OCI-LY1 (cell line): Measurements from ENCODE around the gene TPM3.

Experiments used
- H2AFZ ChIP-seq: fragments of 200-600 bp; sonication (generic), shearing (Covaris generic); 2 replicates; pipeline ENCODE4 v1.6.0; 2014; ENCODE audit warnings: antibody characterized with exemption, mild to moderate bottlenecking, low read length
- H3F3A ChIP-seq: fragments of 200-600 bp; sonication (generic), shearing (Covaris generic); 2 replicates; pipeline ENCODE4 v1.6.0; 2014; ENCODE audit warnings: mild to moderate bottlenecking, antibody characterized with exemption, low read length, moderate library complexity; ENCODE audit not compliant: insufficient read depth
- H3K27ac ChIP-seq: fragments of 200-600 bp; sonication (generic); 2 replicates; pipeline ENCODE4 v1.5.1; 2014; ENCODE audit warnings: low read length, mixed run types, mild to moderate bottlenecking, low read depth; ENCODE audit not compliant: poor library complexity, severe bottlenecking
- H3K27me3 ChIP-seq: fragments of 200-600 bp; sonication (generic); 2 replicates; pipeline ENCODE4 v1.6.0; 2014; ENCODE audit warnings: antibody characterized with exemption, mild to moderate bottlenecking, low read length, moderate library complexity; ENCODE audit not compliant: insufficient read depth
- H3K36me3 ChIP-seq: fragments of 200-600 bp; sonication (generic); 2 replicates; pipeline ENCODE4 v1.6.1; 2014; ENCODE audit warnings: mild to moderate bottlenecking, antibody characterized with exemption, low read length, moderate library complexity, mixed read lengths; ENCODE audit not compliant: insufficient read depth
- H3K4me1 ChIP-seq: fragments of 200-600 bp; sonication (generic); 2 replicates; pipeline ENCODE4 v1.5.1; 2014; ENCODE audit warnings: mild to moderate bottlenecking, low read length, moderate library complexity; ENCODE audit not compliant: insufficient read depth, severe bottlenecking
- H3K4me2 ChIP-seq: fragments of 200-600 bp; sonication (generic), shearing (Covaris generic); 2 replicates; pipeline ENCODE4 v1.6.1; 2014; ENCODE audit warnings: low read length
- H3K4me3 ChIP-seq: fragments of 200-600 bp; sonication (generic); 2 replicates; pipeline ENCODE4 v1.5.1; 2014; ENCODE audit warnings: low read length, low read depth, mild to moderate bottlenecking, mixed read lengths; ENCODE audit not compliant: poor library complexity, severe bottlenecking
- H3K79me2 ChIP-seq: fragments of 200-600 bp; shearing (Covaris generic); 2 replicates; pipeline ENCODE4 v1.6.1; 2016; ENCODE audit warnings: mixed run types, low read length, mixed read lengths; ENCODE audit not compliant: insufficient read depth
- H3K9ac ChIP-seq: fragments of 200-600 bp; sonication (generic), shearing (Covaris generic); 2 replicates; pipeline ENCODE4 v1.6.1; 2014; ENCODE audit warnings: mild to moderate bottlenecking, low read length, mixed read lengths
- H3K9me2 ChIP-seq: fragments of 200-600 bp; sonication (generic), shearing (Covaris generic); 2 replicates; pipeline ENCODE4 v1.6.1; 2014; ENCODE audit warnings: low read depth, mild to moderate bottlenecking, low read length, mixed read lengths
- H3K9me3 ChIP-seq: fragments of 200-600 bp; shearing (Covaris generic); 2 replicates; pipeline ENCODE4 v1.6.1; 2014; ENCODE audit warnings: low read length, mixed read lengths
- H4K20me1 ChIP-seq: fragments of 200-600 bp; sonication (generic), shearing (Covaris generic); 2 replicates; pipeline ENCODE4 v1.6.0; 2016; ENCODE audit warnings: mild to moderate bottlenecking, low read length; ENCODE audit not compliant: insufficient read depth
- EZH2 ChIP-seq: fragments of 200-600 bp; sonication (generic), shearing (Covaris generic); IDR thresholded peaks from 2 replicates; pipeline ENCODE4 v1.8.0; 2017; ENCODE audit warnings: borderline replicate concordance, mixed run types, mild to moderate bottlenecking, antibody characterized with exemption, low read length, moderate library complexity, mixed read lengths
- TF ChIP-seq, protein P1 (sequence below): fragments of 200-600 bp; sonication (generic), shearing (Covaris generic); IDR thresholded peaks from 2 replicates; pipeline ENCODE4 v1.5.1; 2017; ENCODE audit warnings: mild to moderate bottlenecking, antibody characterized with exemption, low read length, moderate library complexity, mixed read lengths

The TPM3 gene

DNA sequence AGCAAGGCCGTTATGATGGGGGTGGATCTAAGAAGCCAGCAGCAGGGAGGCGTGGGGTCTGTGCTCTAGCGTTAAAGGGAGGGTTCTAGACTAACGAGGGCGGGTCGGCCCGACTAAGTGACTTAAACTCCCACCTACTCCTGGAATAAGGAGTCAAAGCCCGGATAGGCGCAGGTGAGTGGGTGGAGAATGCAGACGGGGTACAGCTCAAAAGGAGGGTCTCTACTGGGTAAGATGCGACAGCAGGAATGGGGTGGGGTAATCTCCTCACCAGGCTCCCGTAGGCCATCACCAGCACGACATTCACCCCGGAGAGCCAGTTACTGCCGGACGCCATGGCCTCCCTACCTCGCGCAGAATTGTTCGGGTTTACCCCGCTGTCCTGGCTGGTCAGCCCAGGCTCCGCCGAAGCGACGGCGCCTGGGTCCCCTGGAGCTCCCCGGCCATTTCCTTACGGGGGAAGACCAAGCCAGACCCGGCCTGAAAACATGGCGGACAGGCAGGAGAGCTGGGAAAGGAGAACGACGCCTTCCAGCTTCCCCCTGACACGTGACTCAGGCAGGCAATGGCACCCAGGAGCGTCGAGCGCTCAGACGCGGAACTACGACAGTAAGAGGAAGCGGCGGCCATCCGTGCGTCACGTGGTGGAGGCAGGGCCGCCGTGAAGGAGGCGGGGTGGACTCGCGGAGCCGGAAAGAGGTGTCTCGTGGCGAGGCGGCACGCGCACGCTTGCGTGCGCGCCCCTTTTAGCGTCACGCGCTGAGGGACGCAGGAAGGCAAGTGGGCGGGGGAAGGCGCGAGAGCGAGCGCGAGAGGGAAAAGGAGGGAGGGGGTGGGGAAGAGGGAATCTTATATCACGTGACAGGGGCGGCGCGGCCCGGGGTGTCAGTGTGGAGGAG, 28.4 kb upstream of the TPM3 start, which contains the start of gene UBAP2L:
UBAP2L (plus strand) TSS at position 885 of the 899 bp plus-strand sequence. CDS start 4,169 bp downstream, outside the sequence.
- peak within 1 kb of the TSS; percentile 97 for H3K9ac ChIP-seq
- peak within 1 kb of the TSS; percentile 84 for H3K4me2 ChIP-seq
- H3K79me2 ChIP-seq: peaks cover 73% of the 10 kb centered on the region
- no peak within 1 kb of the TSS for H2AFZ ChIP-seq
- H3K4me3 ChIP-seq: peak within 1 kb of the TSS; percentile 91
- peaks cover 46% of the 10 kb centered on the region for H3K4me1 ChIP-seq
- H3K9me3 ChIP-seq: no peaks in the 10 kb centered on the region
- H3F3A ChIP-seq: no peaks in the 10 kb centered on the region
- H3K36me3 ChIP-seq: peaks cover 64% of the 10 kb centered on the region
- H4K20me1 ChIP-seq: no peaks in the 10 kb centered on the region
- peak within 1 kb of the TSS; percentile 74 for H3K27ac ChIP-seq
- TF ChIP-seq, protein P1, sequence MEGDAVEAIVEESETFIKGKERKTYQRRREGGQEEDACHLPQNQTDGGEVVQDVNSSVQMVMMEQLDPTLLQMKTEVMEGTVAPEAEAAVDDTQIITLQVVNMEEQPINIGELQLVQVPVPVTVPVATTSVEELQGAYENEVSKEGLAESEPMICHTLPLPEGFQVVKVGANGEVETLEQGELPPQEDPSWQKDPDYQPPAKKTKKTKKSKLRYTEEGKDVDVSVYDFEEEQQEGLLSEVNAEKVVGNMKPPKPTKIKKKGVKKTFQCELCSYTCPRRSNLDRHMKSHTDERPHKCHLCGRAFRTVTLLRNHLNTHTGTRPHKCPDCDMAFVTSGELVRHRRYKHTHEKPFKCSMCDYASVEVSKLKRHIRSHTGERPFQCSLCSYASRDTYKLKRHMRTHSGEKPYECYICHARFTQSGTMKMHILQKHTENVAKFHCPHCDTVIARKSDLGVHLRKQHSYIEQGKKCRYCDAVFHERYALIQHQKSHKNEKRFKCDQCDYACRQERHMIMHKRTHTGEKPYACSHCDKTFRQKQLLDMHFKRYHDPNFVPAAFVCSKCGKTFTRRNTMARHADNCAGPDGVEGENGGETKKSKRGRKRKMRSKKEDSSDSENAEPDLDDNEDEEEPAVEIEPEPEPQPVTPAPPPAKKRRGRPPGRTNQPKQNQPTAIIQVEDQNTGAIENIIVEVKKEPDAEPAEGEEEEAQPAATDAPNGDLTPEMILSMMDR: no peak
- TF ChIP-seq EZH2: no peak
- no peaks in the 10 kb centered on the region for H3K27me3 ChIP-seq
- no peaks in the 10 kb centered on the region for H3K9me2 ChIP-seq

DNA sequence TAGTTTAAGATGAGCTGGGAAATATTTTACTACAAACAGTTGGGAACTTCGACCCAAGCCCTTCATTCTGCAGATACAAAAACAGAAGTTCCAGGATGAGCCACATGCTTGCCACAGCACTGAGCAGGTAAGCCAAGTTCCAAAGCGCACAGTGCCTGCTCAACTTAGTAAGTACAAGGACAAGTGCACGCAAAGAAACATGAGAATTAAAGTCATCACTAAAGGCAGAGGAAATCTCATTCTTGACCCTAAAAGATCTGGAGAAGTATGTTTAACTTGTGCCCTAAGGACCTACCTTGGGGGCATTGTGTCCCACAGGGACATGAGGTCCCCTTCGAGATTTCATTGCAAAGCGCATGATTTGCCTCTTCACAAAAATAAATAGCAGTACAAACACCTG, 27.6 kb upstream of the TPM3 start:
- H3K27me3 ChIP-seq: no peaks in the 10 kb centered on the region
- H3K27ac ChIP-seq: peak overlapping the region; percentile 74
- H4K20me1 ChIP-seq: no peaks in the 10 kb centered on the region
- no peak overlapping the region for H2AFZ ChIP-seq
- peaks cover 58% of the 10 kb centered on the region for H3K36me3 ChIP-seq
- no peaks in the 10 kb centered on the region for H3F3A ChIP-seq
- no peaks in the 10 kb centered on the region for H3K9me3 ChIP-seq
- H3K4me1 ChIP-seq: peaks cover 46% of the 10 kb centered on the region
- H3K4me3 ChIP-seq: peak overlapping the region; percentile 91
- peak overlapping the region; percentile 97 for H3K9ac ChIP-seq
- peak overlapping the region; percentile 75 for H3K4me2 ChIP-seq
- H3K79me2 ChIP-seq: peaks cover 65% of the 10 kb centered on the region
- TF ChIP-seq EZH2: no peak
- TF ChIP-seq, protein P1: no peak
- H3K9me2 ChIP-seq: no peaks in the 10 kb centered on the region

DNA sequence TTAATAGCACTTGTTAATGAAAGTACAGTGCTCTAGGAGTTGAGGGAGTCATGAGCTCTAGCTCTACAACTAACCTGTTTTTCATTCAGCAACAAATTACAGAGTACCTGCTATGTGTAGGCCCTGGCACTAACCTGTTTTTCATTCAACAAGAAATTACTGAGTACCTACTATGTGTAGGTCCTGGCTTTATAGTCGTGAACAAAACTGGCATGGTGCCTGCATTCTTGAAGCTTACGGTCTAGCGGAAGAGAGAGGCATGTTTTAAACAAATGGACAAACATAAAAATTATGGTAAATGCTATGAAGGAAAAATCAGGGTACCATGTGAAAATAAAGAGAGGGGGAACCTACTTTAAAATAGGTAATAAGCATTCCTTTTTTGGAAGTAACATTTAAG, 26.6 kb upstream of the TPM3 start:
- peaks cover 58% of the 10 kb centered on the region for H3K36me3 ChIP-seq
- H3K9me3 ChIP-seq: no peaks in the 10 kb centered on the region
- H3K27me3 ChIP-seq: no peaks in the 10 kb centered on the region
- H3K27ac ChIP-seq: no peak overlapping the region
- peak overlapping the region; percentile 75 for H3K4me2 ChIP-seq
- peak overlapping the region; percentile 91 for H3K4me3 ChIP-seq
- peaks cover 55% of the 10 kb centered on the region for H3K79me2 ChIP-seq
- H3F3A ChIP-seq: no peaks in the 10 kb centered on the region
- H3K9ac ChIP-seq: peak overlapping the region; percentile 97
- no peak overlapping the region for H2AFZ ChIP-seq
- H3K9me2 ChIP-seq: no peaks in the 10 kb centered on the region
- TF ChIP-seq, protein P1: no peak
- no peak for TF ChIP-seq EZH2
- peaks cover 38% of the 10 kb centered on the region for H3K4me1 ChIP-seq
- H4K20me1 ChIP-seq: no peaks in the 10 kb centered on the region
